Activated naive CD4-positive, alpha-beta T cell treated with anti-CD3 and anti-CD28 coated beads, Interleukin-2, amount 10 ng/mL, durations not matched to agents 7 days and 5 days (primary cell): ENCODE measurements around the gene IQUB.
"Not testable (repeated sequence)": the region's sequence is repeated elsewhere in the genome, so short reads cannot be mapped to it uniquely, and the experiment has no call there.

Experiments used
- CTCF ChIA-PET: fragments of 350-600 bp; sonication (Branson Sonifier 250); formaldehyde crosslinking; loops from one replicate; lab custom pipeline; 2021; ENCODE audit warnings: antibody characterized with exemption; lab: Charles Lee
- DNase-seq: peaks from one replicate; pipeline ENCODE4 v3.0.0-alpha.2; 2020
- H3K27ac Mint-ChIP-seq: one replicate; pipeline ENCODE4 v1.8.0; 2021; ENCODE audit warnings: mild to moderate bottlenecking, moderate library complexity, mixed read lengths
- H3K27me3 Mint-ChIP-seq: one replicate; pipeline ENCODE4 v1.8.0; 2021; ENCODE audit warnings: mild to moderate bottlenecking, mixed read lengths
- H3K36me3 Mint-ChIP-seq: one replicate; pipeline ENCODE4 v1.8.0; 2021; ENCODE audit warnings: mixed read lengths
- H3K4me1 Mint-ChIP-seq: one replicate; pipeline ENCODE4 v1.8.0; 2021; ENCODE audit warnings: mixed read lengths
- H3K4me3 Mint-ChIP-seq: one replicate; pipeline ENCODE4 v1.8.0; 2021; ENCODE audit warnings: mild to moderate bottlenecking, moderate library complexity, mixed read lengths
- H3K9me3 Mint-ChIP-seq: one replicate; pipeline ENCODE4 v1.8.0; 2021; ENCODE audit warnings: mixed read lengths

The IQUB gene

GRCh38 chr7:123494193-123494796 lies 40.1 kb downstream of the IQUB start:
- Mint-ChIP-seq H3K36me3 (no peaks in the 10 kb centered on the region), H3K27me3 (peaks cover 4% of the 10 kb centered on the region), H3K4me1 (no peaks in the 10 kb centered on the region), H3K4me3 (no peak overlapping the region), H3K27ac (no peak overlapping the region), H3K9me3 (no peaks in the 10 kb centered on the region)
- CTCF ChIA-PET, result interaction anchor here (0.6 to 2.3 kb wide), 17 partner anchors 15 to 446 kb away, joined by 3 to 11 read pairs (median 3); partner anchors contain the start of gene IQUB
- DNase-seq, result peak; percentile 27

- Mint-ChIP-seq H3K4me1 (no peaks in the 10 kb centered on the region), H3K27ac (no peak overlapping the region), H3K4me3 (no peak overlapping the region), H3K9me3 (no peaks in the 10 kb centered on the region), H3K36me3 (no peaks in the 10 kb centered on the region), H3K27me3 (peaks cover 4% of the 10 kb centered on the region)
- no peak for DNase-seq
- CTCF ChIA-PET, result interaction anchor here (0.9 to 1.3 kb wide), 3 partner anchors 8 to 41 kb away, joined by 3 read pairs; no protein-coding TSS in a partner anchor
Measured at GRCh38 chr7:123492485-123492884, 41.9 kb downstream of the IQUB start.

GRCh38 chr7:123485721-123486120 lies 48.7 kb downstream of the IQUB start:
- Mint-ChIP-seq H3K27ac (no peak overlapping the region), H3K27me3 (no peaks in the 10 kb centered on the region), H3K36me3 (no peaks in the 10 kb centered on the region), H3K4me1 (no peaks in the 10 kb centered on the region), H3K4me3 (no peak overlapping the region), H3K9me3 (no peaks in the 10 kb centered on the region)
- no peak for DNase-seq
- CTCF ChIA-PET, result no interaction called here

- Mint-ChIP-seq H3K27ac (no peak overlapping the region), H3K36me3 (no peaks in the 10 kb centered on the region), H3K4me3 (no peak overlapping the region), H3K9me3 (no peaks in the 10 kb centered on the region), H3K4me1 (no peaks in the 10 kb centered on the region), H3K27me3 (no peaks in the 10 kb centered on the region)
- CTCF ChIA-PET, result no interaction called here
- no peak for DNase-seq
Measured at GRCh38 chr7:123485187-123485586, 49.2 kb downstream of the IQUB start.

GRCh38 chr7:123484199-123484598 lies 50.2 kb downstream of the IQUB start:
- DNase-seq, result no peak
- H3K9me3 Mint-ChIP-seq, result no peaks in the 10 kb centered on the region
- no peak overlapping the region for H3K27ac Mint-ChIP-seq
- H3K4me3 Mint-ChIP-seq, result no peak overlapping the region
- no peaks in the 10 kb centered on the region for H3K4me1 Mint-ChIP-seq
- H3K27me3 Mint-ChIP-seq, result no peaks in the 10 kb centered on the region
- H3K36me3 Mint-ChIP-seq, result no peaks in the 10 kb centered on the region
- CTCF ChIA-PET, result interaction anchor here (0.9 kb wide), 1 partner anchor 8 kb away, joined by 3 read pairs; no protein-coding TSS in a partner anchor

GRCh38 chr7:123480107-123480506 lies 54.3 kb downstream of the IQUB start:
- no peak for DNase-seq
- H3K27ac Mint-ChIP-seq, result no peak overlapping the region
- CTCF ChIA-PET, result no interaction called here
- no peak overlapping the region for H3K4me3 Mint-ChIP-seq
- no peaks in the 10 kb centered on the region for H3K4me1 Mint-ChIP-seq
- no peaks in the 10 kb centered on the region for H3K9me3 Mint-ChIP-seq
- no peaks in the 10 kb centered on the region for H3K27me3 Mint-ChIP-seq
- H3K36me3 Mint-ChIP-seq, result no peaks in the 10 kb centered on the region

GRCh38 chr7:123478056-123478455 lies 56.3 kb downstream of the IQUB start:
- CTCF ChIA-PET, H3K36me3 Mint-ChIP-seq, H3K9me3 Mint-ChIP-seq, DNase-seq, H3K4me3 Mint-ChIP-seq, H3K27ac Mint-ChIP-seq, H3K4me1 Mint-ChIP-seq, H3K27me3 Mint-ChIP-seq: not testable (repeated sequence)

GRCh38 chr7:123472750-123473445 lies 61.5 kb downstream of the IQUB start:
- Mint-ChIP-seq H3K27ac (no peak overlapping the region), H3K9me3 (no peaks in the 10 kb centered on the region), H3K27me3 (no peaks in the 10 kb centered on the region), H3K36me3 (no peaks in the 10 kb centered on the region), H3K4me3 (no peak overlapping the region), H3K4me1 (no peaks in the 10 kb centered on the region)
- CTCF ChIA-PET, result interaction anchor here (0.7 kb wide), 1 partner anchor 44 kb away, joined by 3 read pairs; no protein-coding TSS in a partner anchor
- no peak for DNase-seq

- no peak for DNase-seq
- no peaks in the 10 kb centered on the region for H3K36me3 Mint-ChIP-seq
- no peaks in the 10 kb centered on the region for H3K9me3 Mint-ChIP-seq
- H3K27me3 Mint-ChIP-seq, result no peaks in the 10 kb centered on the region
- CTCF ChIA-PET, result no interaction called here
- no peak overlapping the region for H3K27ac Mint-ChIP-seq
- no peak overlapping the region for H3K4me3 Mint-ChIP-seq
- no peaks in the 10 kb centered on the region for H3K4me1 Mint-ChIP-seq
Measured at GRCh38 chr7:123472327-123472726, 62.1 kb downstream of the IQUB start.

- H3K27ac Mint-ChIP-seq, result no peak overlapping the region
- H3K36me3 Mint-ChIP-seq, result no peaks in the 10 kb centered on the region
- CTCF ChIA-PET, result no interaction called here
Measured at GRCh38 chr7:123468303-123468702, 66.1 kb downstream of the IQUB start.

GRCh38 chr7:123463890-123464289 lies 70.5 kb downstream of the IQUB start:
- H3K9me3 Mint-ChIP-seq, result no peaks in the 10 kb centered on the region
- no peak overlapping the region for H3K27ac Mint-ChIP-seq
- H3K4me1 Mint-ChIP-seq, result no peaks in the 10 kb centered on the region
- no peaks in the 10 kb centered on the region for H3K36me3 Mint-ChIP-seq
- CTCF ChIA-PET, result no interaction called here
- DNase-seq, result no peak
- no peak overlapping the region for H3K4me3 Mint-ChIP-seq
- no peaks in the 10 kb centered on the region for H3K27me3 Mint-ChIP-seq

More at GRCh38 chr7:123468303-123468702, 66.1 kb downstream of the IQUB start:
- H3K4me3 Mint-ChIP-seq, result no peak overlapping the region
- no peaks in the 10 kb centered on the region for H3K4me1 Mint-ChIP-seq
- no peak for DNase-seq
- H3K27me3 Mint-ChIP-seq, result no peaks in the 10 kb centered on the region
- H3K9me3 Mint-ChIP-seq, result no peaks in the 10 kb centered on the region

- CTCF ChIA-PET, result no interaction called here
- H3K27ac Mint-ChIP-seq, result no peak overlapping the region
- H3K27me3 Mint-ChIP-seq, result no peaks in the 10 kb centered on the region
Measured at GRCh38 chr7:123460616-123461015, 73.8 kb downstream of the IQUB start.

GRCh38 chr7:123455965-123456470 lies 78.4 kb downstream of the IQUB start:
- Mint-ChIP-seq H3K36me3 (no peaks in the 10 kb centered on the region), H3K27ac (no peak overlapping the region), H3K9me3 (no peaks in the 10 kb centered on the region), H3K27me3 (no peaks in the 10 kb centered on the region), H3K4me3 (no peak overlapping the region), H3K4me1 (no peaks in the 10 kb centered on the region)
- no peak for DNase-seq
- CTCF ChIA-PET, result no interaction called here

More at GRCh38 chr7:123460616-123461015, 73.8 kb downstream of the IQUB start:
- Mint-ChIP-seq H3K4me3 (no peak overlapping the region), H3K9me3 (no peaks in the 10 kb centered on the region), H3K4me1 (no peaks in the 10 kb centered on the region), H3K36me3 (no peaks in the 10 kb centered on the region)
- no peak for DNase-seq

- Mint-ChIP-seq H3K36me3 (no peaks in the 10 kb centered on the region), H3K9me3 (peaks cover 2% of the 10 kb centered on the region), H3K27me3 (no peaks in the 10 kb centered on the region), H3K4me1 (no peaks in the 10 kb centered on the region), H3K27ac (no peak overlapping the region), H3K4me3 (no peak overlapping the region)
- CTCF ChIA-PET, result no interaction called here
- no peak for DNase-seq
Measured at GRCh38 chr7:123440101-123440548, 94.3 kb downstream of the IQUB start.

- Mint-ChIP-seq H3K27me3 (no peaks in the 10 kb centered on the region), H3K4me1 (no peaks in the 10 kb centered on the region), H3K4me3 (no peak overlapping the region), H3K36me3 (no peaks in the 10 kb centered on the region), H3K27ac (no peak overlapping the region), H3K9me3 (peaks cover 2% of the 10 kb centered on the region)
- CTCF ChIA-PET, result no interaction called here
- DNase-seq, result no peak
Measured at GRCh38 chr7:123439191-123439590, 95.2 kb downstream of the IQUB start.
